GM12878 (cell line): ENCODE measurements around the gene DPH7. TPM values are rescaled to one million over a fixed set of nuclear protein-coding genes. Genes with fewer than 3 reads are reported as not detected.

Experiments used
- BACH1 ChIP-seq: fragments of 450-650 bp; IDR thresholded peaks from 2 replicates; pipeline ENCODE4 v1.6.1; 2017; ENCODE audit warnings: mild to moderate bottlenecking, borderline replicate concordance
- CREM ChIP-seq: IDR thresholded peaks from 2 replicates; pipeline ENCODE4 v1.6.1; 2014; ENCODE audit warnings: antibody characterized with exemption, low read depth
- DPF2 ChIP-seq: fragments of 450-650 bp; IDR thresholded peaks from 2 replicates; pipeline ENCODE4 v1.6.1; 2017; ENCODE audit warnings: mild to moderate bottlenecking
- E2F8 ChIP-seq: fragments of 450-650 bp; IDR thresholded peaks from 2 replicates; pipeline ENCODE4 v1.6.1; 2018; ENCODE audit warnings: mild to moderate bottlenecking, low read depth, moderate library complexity; ENCODE audit not compliant: partially characterized antibody
- ELK1 ChIP-seq: IDR thresholded peaks from 2 replicates; pipeline ENCODE4 v1.6.1; 2012; ENCODE audit warnings: low read depth, low read length, improper control_type of control experiment
- ESRRA ChIP-seq: IDR thresholded peaks from 2 replicates; pipeline ENCODE4 v1.6.1; 2012; ENCODE audit warnings: mild to moderate bottlenecking, low read length, improper control_type of control experiment
- ETV6 ChIP-seq, 2 experiments: fragments of 450-650 bp in 1 of 2; IDR thresholded peaks in 1 of 2; conservative IDR thresholded peaks in 1 of 2; 2 replicates each; pipeline ENCODE4 v1.6.1; 2014; ENCODE audit warnings: antibody characterized with exemption in 1 of 2, borderline replicate concordance in 1 of 2, low read depth in 1 of 2, mild to moderate bottlenecking in 1 of 2, moderate library complexity in 1 of 2
- HCFC1 ChIP-seq: fragments of 150-350 bp; IDR thresholded peaks from 2 replicates; pipeline ENCODE4 v1.6.1; 2014; ENCODE audit warnings: low read length
- IKZF1 ChIP-seq: fragments of 450-650 bp; conservative IDR thresholded peaks from 2 replicates; pipeline ENCODE4 v1.6.1; 2017; ENCODE audit warnings: antibody characterized with exemption, mild to moderate bottlenecking
- JUNB ChIP-seq: IDR thresholded peaks from 2 replicates; pipeline ENCODE4 v1.6.1; 2016; ENCODE audit warnings: antibody characterized with exemption, mild to moderate bottlenecking
- KAT2A ChIP-seq: conservative IDR thresholded peaks from 2 replicates; pipeline ENCODE4 v1.6.1; 2011; ENCODE audit warnings: low read depth, low read length; ENCODE audit not compliant: control insufficient read depth
- MXI1 ChIP-seq: fragments of 150-350 bp; IDR thresholded peaks from 2 replicates; pipeline ENCODE4 v1.6.1; 2011; ENCODE audit warnings: low read depth, mild to moderate bottlenecking, inconsistent platforms, low read length, improper control_type of control experiment
- NKRF ChIP-seq: fragments of 450-650 bp; conservative IDR thresholded peaks from 2 replicates; pipeline ENCODE4 v1.6.1; 2017; ENCODE audit warnings: mild to moderate bottlenecking, moderate library complexity
- NR2F1 ChIP-seq: fragments of 450-650 bp; conservative IDR thresholded peaks from 2 replicates; pipeline ENCODE4 v1.6.1; 2017; ENCODE audit warnings: mild to moderate bottlenecking
- PAX5 ChIP-seq: IDR thresholded peaks from 2 replicates; pipeline ENCODE4 v1.6.1; 2011; ENCODE audit warnings: low read depth, low read length, borderline replicate concordance
- POLR2A ChIP-seq: IDR thresholded peaks from 2 replicates; pipeline ENCODE4 v1.6.1; 2011; ENCODE audit warnings: low read depth, mild to moderate bottlenecking, low read length
- RCOR1 ChIP-seq: conservative IDR thresholded peaks from 2 replicates; pipeline ENCODE4 v1.6.1; 2012; ENCODE audit warnings: low read depth, low read length, improper control_type of control experiment
- SMARCA5 ChIP-seq: fragments of 450-650 bp; IDR thresholded peaks from 2 replicates; pipeline ENCODE4 v1.6.1; 2017; ENCODE audit warnings: mild to moderate bottlenecking
- SRF ChIP-seq, 2 experiments: IDR thresholded peaks; 2 replicates each; pipeline ENCODE4 v1.6.1; 2011; ENCODE audit warnings: low read depth in 2 of 2, low read length in 2 of 2, mild to moderate bottlenecking in 1 of 2, moderate library complexity in 1 of 2
- TCF12 ChIP-seq: IDR thresholded peaks from 2 replicates; pipeline ENCODE4 v1.6.1; 2011; ENCODE audit warnings: low read depth, mild to moderate bottlenecking, low read length
- WRNIP1 ChIP-seq: IDR thresholded peaks from 2 replicates; pipeline ENCODE4 v1.6.1; 2011; ENCODE audit warnings: low read depth, low read length, improper control_type of control experiment, borderline replicate concordance
- ZNF217 ChIP-seq: fragments of 450-650 bp; IDR thresholded peaks from 2 replicates; pipeline ENCODE4 v1.6.1; 2017; ENCODE audit warnings: antibody characterized with exemption, mild to moderate bottlenecking
- polyA plus RNA-seq, 11 experiments: library from polyadenylated mRNA; depleted of rRNA in 4 of 11; unstranded in 6 of 11; stranded (reverse) in 5 of 11; fragments of >200 nt; fragmentation: Nextera tagmentation in 4 of 11; fragmentation: Illumina TruSeq in 1 of 11; extraction: Ambion mirVana in 4 of 11; extraction: Trizol in 1 of 11; gene quantifications; 1 replicate in 1 of 11; 2 replicates in 10 of 11; pipeline versions ENCODE4 v1.2.1 to v1.2.3, GENCODE V29; 2011 to 2016; ENCODE audit warnings: inconsistent platforms in 2 of 11, missing spikeins in 2 of 11, low read depth in 1 of 11
- total RNA-seq, 4 experiments: library from RNA; depleted of rRNA in 3 of 4; stranded (reverse); fragments of >200 nt in 3 of 4; fragmentation: Illumina TruSeq in 1 of 4; extraction: Trizol in 1 of 4; gene quantifications; 2 replicates each; pipeline versions ENCODE4 v1.2.1 to v1.2.3, GENCODE V29; 2013 to 2021
- TF ChIP-seq, protein P1 (sequence below): fragments of 450-650 bp; IDR thresholded peaks from 2 replicates; pipeline ENCODE4 v1.6.1; 2017; ENCODE audit warnings: low read depth, mild to moderate bottlenecking, moderate library complexity
- TF ChIP-seq, protein P2 (sequence below): IDR thresholded peaks from 2 replicates; pipeline ENCODE4 v1.6.1; 2012; ENCODE audit warnings: low read depth, low read length, improper control_type of control experiment

Gene DPH7
- total and polyA plus RNA-seq, 10 of the 15 experiments (the other 5 are each of a cell fraction or from before 2014, with no cell fraction given) = 8.7 to 40.0 (median 28.1) TPM

DNA sequence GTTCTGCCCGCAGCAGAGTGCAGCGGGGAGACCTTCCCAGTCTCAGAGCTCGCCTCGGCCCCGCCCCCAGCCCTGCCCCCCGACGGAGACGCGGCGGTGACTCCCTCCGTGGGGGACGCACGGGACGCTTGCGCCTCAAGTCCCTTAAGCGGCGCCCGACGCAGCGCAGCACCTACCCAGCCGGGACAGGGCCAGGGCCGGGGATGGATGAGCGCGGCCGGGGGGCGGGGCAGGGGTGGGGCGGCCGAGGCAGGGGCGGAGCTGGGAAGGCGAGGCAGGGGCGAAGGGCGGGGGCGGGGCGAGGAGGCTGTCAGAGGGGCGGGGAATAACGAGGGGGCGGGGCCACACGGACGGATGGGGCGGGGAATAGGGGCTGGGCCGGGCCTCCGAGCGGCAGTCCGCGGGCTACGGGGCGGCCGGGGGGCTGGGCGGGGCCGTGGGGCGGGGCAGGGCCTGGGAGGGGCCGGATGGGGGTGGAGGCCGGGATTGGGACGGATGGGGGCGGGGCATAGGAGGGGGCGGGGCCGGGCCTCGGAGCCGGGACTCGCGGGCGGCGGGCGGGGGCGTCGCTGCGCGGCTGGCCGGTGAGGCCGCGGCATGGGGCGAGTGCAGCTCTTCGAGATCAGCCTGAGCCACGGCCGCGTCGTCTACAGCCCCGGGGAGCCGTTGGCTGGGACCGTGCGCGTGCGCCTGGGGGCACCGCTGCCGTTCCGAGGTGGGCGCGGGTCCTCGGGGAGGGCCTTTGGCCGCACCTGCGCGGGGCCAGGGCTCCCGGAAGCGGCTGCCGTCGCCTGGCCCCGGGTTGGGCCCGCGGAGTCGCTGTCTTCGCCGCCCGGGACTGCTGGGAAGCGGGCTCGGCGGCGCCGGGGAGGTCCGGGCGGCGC, 26.6 kb upstream of the DPH7 start, which contains the start of gene ARRDC1 (continued):
- TF ChIP-seq NR2F1 (peak; percentile 63; the same call in 1 of the 2 replicates), NKRF (peak; percentile 85), PAX5 (no peak), JUNB (no peak), ZNF217 (no peak), SMARCA5 (0 out of 2 replicates have a peak, but pooled peaks have one; percentile 52), DPF2 (peak; percentile 83), TCF12 (no peak), KAT2A (no peak), ETV6 (conservative IDR thresholded peaks at IDR 0.05 in 1 of 2, IDR thresholded peaks at IDR 0.05 in 1 of 2; ENCODE audit: borderline replicate concordance in 1 of 2, low read depth in 1 of 2) (no peak), E2F8 (no peak), HCFC1 (no peak), WRNIP1 (no peak), BACH1 (0 out of 2 replicates have a peak, but pooled peaks have one; percentile 41), SRF (IDR thresholded peaks at IDR 0.05; ENCODE audit: low read depth in 2 of 2, low read length in 2 of 2) (no peak), ELK1 (no peak), IKZF1 (peak; percentile 76; the same call in 1 of the 2 replicates), CREM (no peak), MXI1 (no peak), ESRRA (no peak), RCOR1 (no peak), POLR2A (peak; percentile 91)
- TF ChIP-seq, protein P1, sequence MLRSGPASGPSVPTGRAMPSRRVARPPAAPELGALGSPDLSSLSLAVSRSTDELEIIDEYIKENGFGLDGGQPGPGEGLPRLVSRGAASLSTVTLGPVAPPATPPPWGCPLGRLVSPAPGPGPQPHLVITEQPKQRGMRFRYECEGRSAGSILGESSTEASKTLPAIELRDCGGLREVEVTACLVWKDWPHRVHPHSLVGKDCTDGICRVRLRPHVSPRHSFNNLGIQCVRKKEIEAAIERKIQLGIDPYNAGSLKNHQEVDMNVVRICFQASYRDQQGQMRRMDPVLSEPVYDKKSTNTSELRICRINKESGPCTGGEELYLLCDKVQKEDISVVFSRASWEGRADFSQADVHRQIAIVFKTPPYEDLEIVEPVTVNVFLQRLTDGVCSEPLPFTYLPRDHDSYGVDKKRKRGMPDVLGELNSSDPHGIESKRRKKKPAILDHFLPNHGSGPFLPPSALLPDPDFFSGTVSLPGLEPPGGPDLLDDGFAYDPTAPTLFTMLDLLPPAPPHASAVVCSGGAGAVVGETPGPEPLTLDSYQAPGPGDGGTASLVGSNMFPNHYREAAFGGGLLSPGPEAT = no peak
- TF ChIP-seq, protein P2, sequence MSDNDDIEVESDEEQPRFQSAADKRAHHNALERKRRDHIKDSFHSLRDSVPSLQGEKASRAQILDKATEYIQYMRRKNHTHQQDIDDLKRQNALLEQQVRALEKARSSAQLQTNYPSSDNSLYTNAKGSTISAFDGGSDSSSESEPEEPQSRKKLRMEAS = no peak; the same call in 1 of the 2 replicates
